CD4-positive, alpha-beta T cell treated with Interferon alpha-2 for 1 hour (primary cell): Measurements from ENCODE around the gene RGL1.

ENCODE experiments used
- DNase-seq, 2 donors: peaks; one replicate each; pipeline ENCODE4 v3.0.0-alpha.2; 2020 to 2022

RGL1 gene

DNA sequence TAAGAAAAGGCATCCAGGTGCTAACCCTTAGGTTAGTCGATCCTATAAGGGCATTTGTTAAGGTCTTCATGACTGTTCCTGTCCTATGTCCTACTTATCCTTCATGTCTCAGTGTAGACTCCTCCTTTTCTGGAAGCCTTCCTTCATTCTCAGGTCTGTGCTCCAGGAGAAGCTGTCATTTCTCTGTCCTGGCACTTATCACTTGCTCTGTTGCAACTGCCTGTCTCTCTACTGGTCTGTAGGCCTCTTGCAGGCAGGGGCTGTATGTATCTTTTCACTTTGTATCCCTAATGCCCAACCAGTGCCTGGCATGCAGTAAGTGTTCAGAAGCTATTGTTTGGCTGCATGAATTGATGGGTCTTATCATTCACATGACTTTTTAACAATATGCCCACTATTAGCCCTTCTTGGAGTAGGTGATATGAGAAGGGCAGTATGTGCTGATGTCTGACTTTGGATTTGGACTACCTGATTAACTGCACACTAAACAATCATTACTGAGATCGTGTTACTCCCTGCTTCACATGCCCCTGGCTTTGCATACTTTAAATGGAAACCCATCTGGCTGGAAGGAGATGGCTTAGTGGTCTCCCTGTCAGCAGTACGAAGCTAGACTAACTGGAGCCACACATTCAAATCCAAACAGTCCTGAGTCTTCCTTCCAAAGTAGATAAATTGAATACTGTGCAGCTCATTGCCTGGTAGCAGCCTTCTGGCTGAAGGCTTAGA, 88.8 kb downstream of the RGL1 start:
- DNase-seq, result no peak

- DNase-seq, result no peak
Observed at GRCh38 chr1:183894290-183894565, 89.3 kb downstream of the RGL1 start.

- DNase-seq, result peak; percentile 20 to 38
Observed at GRCh38 chr1:183896466-183897048, 91.6 kb downstream of the RGL1 start.

- DNase-seq, result no peak
Observed at GRCh38 chr1:183898001-183898396, 93.1 kb downstream of the RGL1 start.

DNA sequence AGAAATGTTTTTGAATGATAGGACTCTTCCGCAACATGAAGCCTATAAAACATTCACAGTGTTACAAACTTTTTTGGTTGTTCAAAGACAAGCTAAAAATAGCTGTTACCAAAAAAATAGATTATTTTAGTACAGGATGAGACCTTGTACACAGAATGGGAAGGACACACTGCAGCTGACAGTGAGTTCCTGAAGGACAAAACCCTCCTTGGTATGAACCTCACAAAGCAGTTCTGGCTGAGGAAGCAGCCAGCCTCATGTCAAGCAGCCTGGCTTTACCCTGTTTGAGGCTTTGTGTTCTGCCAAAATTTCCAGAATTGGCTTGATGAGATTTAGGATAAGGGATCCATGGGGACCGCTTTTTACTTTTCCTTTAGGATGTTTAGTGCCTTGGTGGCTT, 93.7 kb downstream of the RGL1 start:
- no peak for DNase-seq

GRCh38 chr1:183901748-183902330, 96.9 kb downstream of the RGL1 start:
- DNase-seq, result peak in 1 of 2 donors; percentile 19

DNA sequence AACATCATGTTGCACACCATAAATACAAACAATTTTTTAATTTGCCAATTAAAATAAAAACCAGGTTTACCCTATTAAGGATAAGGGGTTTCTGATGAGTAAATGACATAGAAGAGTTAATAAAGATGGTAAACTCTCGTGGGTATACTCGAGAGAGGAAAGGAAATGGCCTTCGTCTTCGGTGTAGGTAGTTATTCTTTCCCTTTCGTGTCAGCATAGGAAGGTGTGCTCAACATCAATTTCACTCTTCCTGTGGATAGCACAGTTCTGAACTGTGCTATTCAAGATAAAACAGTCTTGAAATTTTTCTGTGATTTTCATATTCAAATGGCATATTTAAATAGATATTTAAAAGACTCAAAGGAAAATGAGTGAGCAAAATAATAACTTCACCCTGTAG, 98.2 kb downstream of the RGL1 start:
- DNase-seq, result no peak

DNA sequence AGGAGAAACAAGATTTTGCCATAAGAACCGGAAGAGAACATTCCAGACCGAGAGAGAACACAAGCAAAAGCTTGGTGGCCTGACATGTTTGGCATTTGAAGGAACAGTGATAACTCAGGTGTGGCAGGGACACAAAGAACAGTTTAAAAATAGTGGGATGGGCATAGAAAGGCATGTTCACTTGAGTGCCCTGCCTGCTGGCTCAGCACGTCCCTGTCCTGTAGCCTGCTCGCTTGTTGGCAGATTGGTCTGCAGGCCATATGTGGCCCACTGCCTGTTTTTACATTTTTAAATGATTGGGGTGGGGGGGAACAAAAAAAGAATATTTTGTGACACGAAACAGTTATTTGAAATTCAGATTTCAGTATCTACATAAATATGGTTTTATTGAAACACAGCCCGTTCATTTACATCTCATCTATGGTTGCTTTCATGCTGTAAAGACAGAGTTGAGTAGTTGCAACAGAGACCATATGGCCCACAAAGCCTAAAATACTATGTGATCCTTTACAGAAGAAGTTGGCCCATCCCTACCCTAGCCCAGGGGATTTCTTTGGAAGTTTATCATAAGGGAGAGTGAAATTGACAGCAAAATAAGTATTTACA, 100.7 kb downstream of the RGL1 start:
- DNase-seq, result no peak

DNA sequence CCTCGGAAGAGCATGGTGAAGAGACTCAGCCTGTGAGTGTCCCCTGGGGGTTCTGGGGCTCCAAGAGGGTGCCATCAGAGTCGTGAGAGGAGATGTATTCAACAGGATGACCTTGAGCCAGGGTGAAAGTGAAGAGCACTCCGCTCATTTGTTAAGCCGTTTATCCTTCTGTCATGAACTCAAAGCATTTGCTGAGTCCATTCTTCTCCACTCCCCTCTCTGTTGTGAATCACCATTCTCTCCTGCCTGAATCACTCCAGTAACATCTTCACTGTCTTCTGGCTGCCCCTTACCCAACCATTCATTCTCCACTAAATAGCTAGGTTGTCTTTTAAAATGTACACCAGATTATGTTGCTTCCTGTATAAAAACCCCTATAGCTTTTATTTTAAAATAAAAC, 102.2 kb downstream of the RGL1 start:
- DNase-seq, result no peak

- no peak for DNase-seq
Observed at GRCh38 chr1:183908079-183908478, 103.2 kb downstream of the RGL1 start.

DNA sequence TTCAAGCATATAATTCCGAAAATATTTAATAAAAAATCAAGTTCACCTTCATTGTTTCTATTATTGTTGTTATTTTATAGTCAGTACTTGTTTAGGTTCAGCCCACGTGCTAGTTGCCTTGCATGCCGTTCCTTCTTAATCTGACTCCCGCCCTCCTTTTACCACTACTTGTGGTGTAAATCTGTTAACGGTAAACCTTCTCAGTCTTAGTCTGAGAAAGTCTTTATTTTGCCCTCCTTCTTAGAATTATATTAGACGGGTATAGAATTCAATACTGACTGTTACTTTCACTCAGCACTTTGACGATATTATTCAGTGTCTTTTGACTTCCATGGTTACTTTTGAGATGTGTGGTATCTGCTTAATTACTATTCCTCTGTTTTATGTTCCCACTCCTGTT, 104.8 kb downstream of the RGL1 start:
- DNase-seq, result no peak

DNA sequence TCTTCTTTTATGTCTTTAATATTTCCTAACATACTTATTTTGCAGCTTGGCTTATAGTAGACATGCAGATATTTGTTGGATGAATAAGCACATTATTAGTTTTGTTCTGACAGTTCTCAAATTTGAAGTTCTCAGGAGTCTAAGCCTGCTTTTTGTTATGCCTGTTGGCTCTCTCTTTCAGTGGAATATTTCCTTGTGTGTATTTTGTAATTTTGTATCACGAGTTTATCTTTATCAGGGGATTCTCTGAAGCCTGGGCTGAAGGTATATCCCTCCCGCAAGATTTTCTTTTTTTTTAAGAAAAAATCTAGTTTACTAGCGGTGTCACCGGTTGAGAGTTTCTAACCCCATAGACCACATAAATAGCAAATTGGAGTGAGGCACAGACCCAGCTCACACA, 105.9 kb downstream of the RGL1 start:
- no peak for DNase-seq

GRCh38 chr1:183911285-183911684, 106.4 kb downstream of the RGL1 start:
- peak; percentile 20 to 58 for DNase-seq

GRCh38 chr1:183912265-183912886, 107.5 kb downstream of the RGL1 start:
- DNase-seq, result no peak

- DNase-seq, result no peak
Observed at GRCh38 chr1:183913567-183913993, 108.7 kb downstream of the RGL1 start.

- no peak for DNase-seq
Observed at GRCh38 chr1:183914276-183914675, 109.4 kb downstream of the RGL1 start.

DNA sequence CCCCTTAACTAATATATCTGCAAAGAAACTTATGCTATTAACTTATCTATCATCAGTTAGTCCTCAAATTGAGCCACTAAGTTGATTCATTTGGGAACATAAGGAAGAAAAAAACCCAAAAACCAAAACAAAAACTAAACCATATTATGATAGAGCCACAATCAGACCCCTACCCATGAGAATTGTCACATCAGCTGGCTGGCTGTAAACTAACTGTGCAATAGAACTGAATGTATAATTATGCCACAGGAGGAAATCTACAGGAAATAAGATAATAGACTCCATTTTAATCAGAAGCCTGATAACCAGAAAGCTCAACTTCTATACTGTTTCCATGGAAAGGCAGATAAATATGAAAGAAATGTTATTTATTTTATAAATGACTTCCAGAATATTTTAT, 110.0 kb downstream of the RGL1 start:
- DNase-seq, result no peak

DNA sequence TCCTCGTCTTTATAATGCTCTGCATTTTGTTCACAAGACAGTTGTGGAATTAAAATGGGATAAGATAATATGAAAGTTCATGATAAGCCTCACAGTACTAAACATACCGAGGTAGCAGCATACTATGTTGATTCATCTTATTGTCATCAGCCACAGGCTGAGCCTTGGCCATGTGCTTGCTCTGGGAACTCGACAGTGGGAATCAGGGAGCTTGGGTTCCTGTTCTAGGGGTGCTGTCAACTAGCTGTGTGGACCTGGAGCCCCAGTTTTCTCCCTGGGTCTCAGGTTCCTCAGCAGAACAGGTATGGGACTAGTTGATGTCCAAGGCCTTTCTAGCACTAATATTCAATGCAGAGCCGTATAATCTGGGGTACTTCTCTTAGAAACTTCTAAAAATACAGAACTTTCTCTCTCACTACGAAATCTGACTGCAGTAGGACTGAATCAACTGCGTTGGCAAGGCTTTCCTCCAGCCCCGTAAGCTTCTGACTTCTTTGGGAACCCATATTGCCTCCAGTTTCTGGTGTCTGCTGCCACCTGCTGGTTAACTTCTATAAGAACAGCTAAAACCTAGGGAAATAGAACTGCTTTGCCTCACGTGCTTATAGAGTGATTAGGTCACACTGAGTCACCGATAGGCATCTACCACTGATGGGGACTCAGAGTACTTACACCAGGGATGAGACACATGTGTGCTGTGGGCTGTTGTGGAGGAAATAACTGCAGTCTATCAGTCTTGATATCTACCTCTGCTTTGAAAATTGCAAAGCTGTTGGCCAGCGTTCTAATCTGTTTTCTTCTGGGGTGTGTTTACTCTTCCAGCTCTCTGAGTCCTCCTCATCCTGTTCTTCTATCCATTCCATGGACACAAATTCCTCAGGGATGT, 110.9 kb downstream of the RGL1 start:
- peak; percentile 75 to 86 for DNase-seq

DNA sequence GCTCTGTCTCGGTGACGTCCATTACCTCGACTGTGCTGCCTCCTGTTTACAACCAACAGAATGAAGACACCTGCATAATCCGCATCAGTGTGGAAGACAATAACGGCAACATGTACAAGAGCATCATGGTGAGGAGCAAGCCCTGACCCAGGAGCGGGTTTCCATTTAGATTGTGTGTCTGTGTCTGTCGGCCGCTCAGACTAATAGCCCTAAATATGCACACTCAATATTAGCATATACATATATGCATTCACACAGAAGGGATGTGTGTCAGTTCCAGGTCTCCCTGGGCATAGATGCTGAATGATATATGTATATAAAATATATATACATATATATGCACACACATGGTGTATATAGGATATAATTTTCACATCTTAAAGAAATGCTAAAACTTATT, 111.7 kb downstream of the RGL1 start:
- no peak for DNase-seq

GRCh38 chr1:183918589-183918988, 113.7 kb downstream of the RGL1 start:
- no peak for DNase-seq

- no peak for DNase-seq
Observed at GRCh38 chr1:183920651-183921050, 115.7 kb downstream of the RGL1 start.

- DNase-seq, result no peak
Observed at GRCh38 chr1:183922197-183922596, 117.3 kb downstream of the RGL1 start.

DNA sequence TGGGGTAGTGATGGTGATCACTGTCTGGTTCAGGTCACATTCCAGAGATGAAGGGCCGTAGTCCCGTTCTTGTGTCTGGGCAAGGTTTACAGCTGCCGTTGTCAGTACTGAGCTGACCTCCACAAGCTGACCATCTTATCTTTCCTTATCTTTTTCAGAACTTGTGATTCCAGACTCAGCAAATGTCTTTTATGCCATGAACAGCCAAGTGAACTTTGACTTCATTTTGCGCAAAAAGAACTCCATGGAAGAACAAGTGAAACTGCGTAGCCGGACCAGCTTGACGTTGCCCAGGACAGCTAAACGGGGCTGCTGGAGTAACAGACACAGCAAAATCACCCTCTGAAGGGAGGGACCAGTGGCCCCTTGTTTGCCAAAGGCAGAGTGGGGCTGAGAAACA, 121.0 kb downstream of the RGL1 start:
- DNase-seq, result no peak
